ENCODE measurements around the gene TTC39B. TPM values are rescaled to one million over a fixed set of nuclear protein-coding genes. Genes with fewer than 3 reads are reported as not detected.

The TTC39B gene
- total RNA-seq, 6 donors from 2014 or later: 16.7 to 35.7 (median 29.9) TPM

- ATAC-seq (ENCODE audit: low FRiP score in 2 of 2): peak in 1 of 2 donors; percentile 7
- H3K4me3 ChIP-seq: no peak overlapping the region
- no peaks in the 10 kb centered on the region for H3K27me3 ChIP-seq
- TF ChIP-seq POLR2AphosphoS5 (IDR thresholded peaks at IDR 0.05) (no peak), EP300 (IDR thresholded peaks at IDR 0.05) (no peak), POLR2A (IDR thresholded peaks at IDR 0.05) (no peak), CTCF (IDR thresholded peaks at IDR 0.05) (no peak)
- peaks cover 12 to 37% (median 21%) of the 10 kb centered on the region in 4 donors for H3K4me1 ChIP-seq
- no peaks in the 10 kb centered on the region for H3K9me3 ChIP-seq
- H3K36me3 ChIP-seq: no peaks in the 10 kb centered on the region
- no peak for DNase-seq
- H3K27ac ChIP-seq: peak overlapping the region in 1 of 4 donors; percentile 56
Observed at GRCh38 chr9:15293084-15293483, 13.9 kb downstream of the TTC39B start.

DNA sequence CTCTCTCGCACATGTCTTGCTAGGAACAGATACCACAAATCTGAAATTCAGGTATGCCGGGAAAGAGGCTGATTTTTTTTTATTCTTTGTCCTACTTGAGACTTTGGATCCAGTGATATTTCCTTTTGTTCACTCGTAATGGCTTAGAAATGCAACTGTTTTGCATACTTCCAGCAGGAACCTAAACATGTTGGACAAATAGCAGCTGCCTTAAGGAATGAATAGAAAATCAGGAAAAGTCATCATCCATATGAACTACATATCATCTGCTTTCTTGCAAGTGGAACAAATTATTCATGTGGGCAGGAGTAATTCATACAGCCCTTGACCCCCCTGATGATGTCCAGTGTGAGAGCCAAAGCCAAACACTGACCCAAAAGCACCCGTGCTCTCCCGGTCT, 17.4 kb downstream of the TTC39B start:
- no peak overlapping the region for H3K4me3 ChIP-seq
- no peaks in the 10 kb centered on the region for H3K27me3 ChIP-seq
- peaks cover 0 to 12% (median 4%) of the 10 kb centered on the region in 4 donors for H3K4me1 ChIP-seq
- no peaks in the 10 kb centered on the region for H3K36me3 ChIP-seq
- ATAC-seq (ENCODE audit: low FRiP score in 2 of 2) (no peak), DNase-seq (no peak)
- TF ChIP-seq POLR2AphosphoS5 (IDR thresholded peaks at IDR 0.05) (no peak), CTCF (IDR thresholded peaks at IDR 0.05) (no peak), EP300 (IDR thresholded peaks at IDR 0.05) (no peak), POLR2A (IDR thresholded peaks at IDR 0.05) (no peak)
- H3K9me3 ChIP-seq: no peaks in the 10 kb centered on the region
- 92 to 95% methylated on average over 5 of the region's 5 CpGs for WGBS, 2 donors
- H3K27ac ChIP-seq: no peak overlapping the region

DNA sequence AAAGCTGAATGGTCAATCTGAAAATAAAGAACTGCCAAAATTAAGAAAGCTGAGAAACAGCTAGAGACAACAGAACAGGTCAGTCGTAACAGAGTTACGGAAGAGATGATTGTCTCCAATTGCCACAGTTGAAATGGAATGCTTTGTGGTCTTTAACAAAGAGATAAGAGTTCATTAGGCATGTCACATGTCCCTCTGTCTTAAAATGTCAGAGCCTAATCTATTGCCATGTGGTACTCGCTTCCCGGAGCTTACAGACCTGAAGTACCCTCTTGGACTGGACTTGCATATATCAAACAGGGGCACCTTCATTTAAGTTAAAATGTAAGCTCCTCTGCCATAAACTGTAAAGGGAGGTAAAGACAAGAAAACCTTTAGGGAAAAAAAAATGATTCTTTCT, 19.7 kb downstream of the TTC39B start:
- Histone ChIP-seq H3K4me3 (no peak overlapping the region), H3K27ac (no peak overlapping the region), H3K36me3 (no peaks in the 10 kb centered on the region), H3K4me1 (no peaks in the 10 kb centered on the region), H3K9me3 (no peaks in the 10 kb centered on the region), H3K27me3 (no peaks in the 10 kb centered on the region)
- ATAC-seq (ENCODE audit: low FRiP score in 2 of 2) (no peak), DNase-seq (no peak)
- 87 to 96% methylated on average over 4 of the region's 4 CpGs for WGBS, 2 donors
- TF ChIP-seq EP300 (IDR thresholded peaks at IDR 0.05) (no peak), POLR2A (IDR thresholded peaks at IDR 0.05) (no peak)

DNA sequence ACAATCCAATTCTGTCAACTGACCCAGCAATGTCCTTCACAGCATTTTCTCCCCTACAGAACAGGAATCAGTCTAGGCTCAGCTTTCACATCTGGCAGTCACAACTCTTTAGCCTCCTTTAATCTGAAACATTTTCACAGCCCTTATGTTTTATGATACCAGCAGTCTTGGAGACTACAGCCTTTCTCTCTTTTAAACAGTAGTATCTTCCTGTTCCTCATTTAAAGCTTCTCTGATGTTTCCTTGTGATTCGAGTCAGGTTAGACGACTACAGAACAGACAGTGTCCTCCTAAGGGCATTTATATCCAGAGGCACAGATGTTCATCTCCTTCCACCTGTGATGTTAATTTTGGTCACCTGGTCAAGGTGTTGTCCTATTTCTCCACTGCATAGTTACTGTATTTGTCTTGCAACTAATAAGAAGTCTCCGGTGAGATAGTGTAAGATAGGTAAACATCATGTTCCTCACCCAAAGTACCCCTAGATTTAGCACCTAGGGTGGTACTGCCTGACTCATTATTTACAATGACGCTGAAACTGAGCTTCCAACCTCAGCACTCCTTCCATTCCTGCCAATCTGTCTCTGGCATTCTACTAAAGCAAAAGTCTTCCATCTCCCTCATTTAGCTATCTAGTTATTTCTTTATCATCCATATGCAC, 20.7 kb downstream of the TTC39B start:
- no peak for DNase-seq
- H3K9me3 ChIP-seq: no peaks in the 10 kb centered on the region
- no peak overlapping the region for H3K4me3 ChIP-seq
- H3K36me3 ChIP-seq: no peaks in the 10 kb centered on the region
- no peaks in the 10 kb centered on the region for H3K27me3 ChIP-seq
- ATAC-seq (ENCODE audit: low FRiP score in 2 of 2): no peak
- H3K27ac ChIP-seq: no peak overlapping the region
- 72 to 79% methylated on average over 4 of the region's 4 CpGs for WGBS, 2 donors
- TF ChIP-seq POLR2AphosphoS5 (IDR thresholded peaks at IDR 0.05): no peak
- TF ChIP-seq EP300 (IDR thresholded peaks at IDR 0.05): no peak
- H3K4me1 ChIP-seq: no peaks in the 10 kb centered on the region

DNA sequence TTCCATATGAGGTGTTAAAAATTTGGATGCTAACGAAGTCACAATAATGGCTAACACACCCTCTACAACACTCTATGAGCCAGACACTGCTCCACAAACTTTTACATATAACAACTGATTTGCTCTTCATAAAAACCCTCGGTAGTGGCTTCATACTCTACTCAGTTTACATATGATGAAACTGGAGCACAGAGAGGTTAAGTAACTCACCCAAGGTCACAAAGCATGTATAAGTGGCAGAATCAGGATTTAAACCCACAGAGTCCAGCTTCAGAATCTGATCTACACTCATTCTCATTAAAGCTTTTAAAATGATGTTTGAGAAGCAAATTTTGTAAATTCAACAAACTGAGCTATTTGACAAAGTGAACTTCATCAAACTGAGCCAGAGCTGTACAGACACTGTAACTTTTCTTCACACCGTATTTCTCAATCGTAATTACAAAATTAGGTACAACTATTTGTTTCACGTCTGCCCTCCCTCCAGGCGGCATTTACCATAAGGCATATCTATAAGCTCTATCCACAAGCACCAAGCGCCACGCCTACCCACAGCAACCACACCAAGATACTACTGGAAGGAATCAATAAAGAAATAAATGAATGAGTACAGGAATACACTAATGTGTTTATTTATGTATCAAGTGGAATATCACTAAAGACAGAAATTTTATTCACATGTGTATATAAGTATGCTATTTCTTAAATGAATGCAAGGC, 24.3 kb downstream of the TTC39B start:
- H3K9me3 ChIP-seq: no peaks in the 10 kb centered on the region
- no peaks in the 10 kb centered on the region for H3K36me3 ChIP-seq
- H3K4me3 ChIP-seq: no peak overlapping the region
- WGBS, 2 donors: 88 to 89% methylated on average over 8 of the region's 8 CpGs
- H3K4me1 ChIP-seq: no peaks in the 10 kb centered on the region
- TF ChIP-seq CTCF (IDR thresholded peaks at IDR 0.05): no peak
- no peak for TF ChIP-seq EP300 (IDR thresholded peaks at IDR 0.05)
- no peak for TF ChIP-seq POLR2AphosphoS5 (IDR thresholded peaks at IDR 0.05)
- no peak for TF ChIP-seq POLR2A (IDR thresholded peaks at IDR 0.05)
- DNase-seq (no peak), ATAC-seq (ENCODE audit: low FRiP score in 2 of 2) (no peak)
- no peak overlapping the region for H3K27ac ChIP-seq
- H3K27me3 ChIP-seq: no peaks in the 10 kb centered on the region
